KG1 (cell line): ENCODE data around the gene BDH1.
A peak's percentile ranks its signal among the peaks of the same experiment; 100 is the strongest.
"Not testable (repeated sequence)": the region's sequence is repeated elsewhere in the genome, so short reads cannot be mapped to it uniquely, and the experiment has no call there.

Experiments used
- DNase-seq: peaks from one replicate; lab custom pipeline; 2025; lab: John Stamatoyannopoulos, UW

The BDH1 gene, protein sequence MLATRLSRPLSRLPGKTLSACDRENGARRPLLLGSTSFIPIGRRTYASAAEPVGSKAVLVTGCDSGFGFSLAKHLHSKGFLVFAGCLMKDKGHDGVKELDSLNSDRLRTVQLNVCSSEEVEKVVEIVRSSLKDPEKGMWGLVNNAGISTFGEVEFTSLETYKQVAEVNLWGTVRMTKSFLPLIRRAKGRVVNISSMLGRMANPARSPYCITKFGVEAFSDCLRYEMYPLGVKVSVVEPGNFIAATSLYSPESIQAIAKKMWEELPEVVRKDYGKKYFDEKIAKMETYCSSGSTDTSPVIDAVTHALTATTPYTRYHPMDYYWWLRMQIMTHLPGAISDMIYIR

DNA sequence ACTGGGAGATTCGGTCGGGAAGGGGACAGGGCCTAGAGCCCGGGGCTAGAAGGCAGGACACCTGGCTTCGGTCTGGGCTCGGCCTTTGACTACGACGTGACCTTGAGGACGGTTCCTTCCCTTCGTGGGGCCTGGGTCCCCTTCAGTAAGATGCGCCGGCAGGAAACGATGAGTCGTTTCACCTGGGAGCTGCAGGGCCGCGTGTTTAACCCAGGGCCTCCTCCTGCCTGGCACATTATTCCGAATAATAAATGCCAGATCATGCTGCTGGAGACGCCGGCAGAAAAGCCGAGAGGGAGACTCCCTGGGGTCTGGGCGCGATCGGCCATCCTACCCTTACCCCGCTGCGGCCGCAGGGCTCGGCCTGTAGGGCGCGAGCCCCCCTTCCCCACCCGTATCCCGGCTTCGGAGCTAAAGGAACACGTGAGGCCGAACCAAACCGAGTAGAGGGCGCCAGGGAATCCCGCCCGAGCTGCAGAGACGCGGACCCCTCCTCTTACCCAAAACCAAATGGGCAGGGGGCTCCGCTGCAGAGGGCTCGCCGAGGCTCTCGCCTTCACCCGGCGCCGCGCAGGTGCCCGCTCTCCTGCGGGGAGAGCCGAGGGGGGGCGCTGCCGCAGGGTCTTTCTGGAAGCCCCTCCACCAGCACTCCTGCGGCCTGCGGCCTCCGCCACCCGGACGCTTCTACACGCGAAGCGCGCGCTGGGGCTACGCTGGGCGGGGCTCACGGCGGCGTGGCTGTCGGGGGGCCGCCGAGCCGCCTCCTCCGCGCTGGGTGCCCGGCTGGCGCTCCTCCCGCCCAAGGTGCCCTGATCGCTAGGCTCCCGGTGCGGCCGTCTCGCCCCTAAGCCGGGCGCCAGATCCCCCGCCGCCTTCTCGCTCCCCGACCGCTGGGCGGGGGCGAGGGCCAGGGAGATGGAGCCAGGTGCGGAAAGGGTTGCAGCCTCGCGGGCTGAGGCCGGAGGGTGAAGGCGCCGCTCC lies at the start of gene BDH1:
BDH1 (minus strand) TSS at position 688 of the 981 bp plus-strand sequence. CDS start 9,525 bp downstream, outside the sequence.
- peak; percentile 76 for DNase-seq

DNA sequence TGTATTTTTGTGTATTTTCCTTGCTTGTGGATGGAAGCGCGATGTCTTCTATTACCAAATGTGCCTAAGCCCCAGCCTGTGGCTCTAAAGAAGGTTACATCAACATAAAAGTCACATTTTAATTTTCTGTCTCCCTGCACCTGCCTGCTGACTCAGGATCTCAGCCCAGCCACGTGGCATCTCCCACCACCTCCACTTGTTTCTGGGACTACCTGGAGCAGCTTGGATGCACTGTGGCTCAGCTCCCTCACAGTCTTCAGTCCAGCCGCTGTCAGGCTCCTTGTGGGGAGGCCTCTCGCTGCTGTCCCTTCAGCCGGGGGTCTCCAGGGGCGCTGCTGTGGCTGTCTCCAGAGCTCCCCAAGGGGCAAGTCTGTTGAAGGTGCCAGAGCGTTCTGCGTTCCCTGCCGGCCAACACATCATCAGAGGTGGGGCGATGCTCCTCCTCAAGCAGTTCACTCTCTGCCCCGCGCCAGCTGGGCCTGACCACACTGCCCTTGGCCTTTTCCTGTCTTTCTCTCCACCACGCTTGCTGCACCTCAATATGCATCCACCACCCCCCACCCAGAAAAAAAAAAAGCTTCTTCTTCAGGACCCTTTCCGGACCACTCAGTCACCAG lies 47.7 kb upstream of the BDH1 start:
- no peak for DNase-seq

DNA sequence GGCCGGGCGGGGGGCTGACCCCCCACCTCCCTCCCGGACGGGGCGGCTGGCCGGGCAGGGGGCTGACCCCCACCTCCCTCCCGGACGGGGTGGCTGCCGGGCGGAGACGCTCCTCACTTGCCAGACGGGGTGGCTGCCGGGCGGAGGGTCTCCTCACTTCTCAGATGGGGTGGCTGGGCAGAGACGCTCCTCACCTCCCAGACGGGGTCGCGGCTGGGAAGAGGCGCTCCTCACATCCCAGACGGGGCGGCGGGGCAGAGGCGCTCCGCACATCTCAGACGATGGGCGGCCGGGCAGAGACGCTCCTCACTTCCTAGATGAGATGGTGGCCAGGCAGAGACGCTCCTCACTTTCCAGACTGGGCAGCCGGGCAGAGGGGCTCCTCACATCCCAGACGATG lies 46.6 kb upstream of the BDH1 start:
- DNase-seq = not testable (repeated sequence)

DNA sequence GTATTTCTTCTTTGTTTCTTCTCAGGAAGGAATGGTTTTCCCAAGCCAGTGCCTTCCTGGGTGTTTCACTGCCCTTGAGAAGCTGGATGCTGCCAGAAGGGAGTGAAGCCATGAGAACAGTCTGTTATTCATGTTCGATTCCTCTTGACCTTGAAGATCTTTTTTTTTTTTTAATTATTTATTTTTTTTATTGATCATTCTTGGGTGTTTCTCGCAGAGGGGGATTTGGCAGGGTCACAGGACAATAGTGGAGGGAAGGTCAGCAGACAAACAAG lies 45.7 kb upstream of the BDH1 start:
- not testable (repeated sequence) for DNase-seq

DNA sequence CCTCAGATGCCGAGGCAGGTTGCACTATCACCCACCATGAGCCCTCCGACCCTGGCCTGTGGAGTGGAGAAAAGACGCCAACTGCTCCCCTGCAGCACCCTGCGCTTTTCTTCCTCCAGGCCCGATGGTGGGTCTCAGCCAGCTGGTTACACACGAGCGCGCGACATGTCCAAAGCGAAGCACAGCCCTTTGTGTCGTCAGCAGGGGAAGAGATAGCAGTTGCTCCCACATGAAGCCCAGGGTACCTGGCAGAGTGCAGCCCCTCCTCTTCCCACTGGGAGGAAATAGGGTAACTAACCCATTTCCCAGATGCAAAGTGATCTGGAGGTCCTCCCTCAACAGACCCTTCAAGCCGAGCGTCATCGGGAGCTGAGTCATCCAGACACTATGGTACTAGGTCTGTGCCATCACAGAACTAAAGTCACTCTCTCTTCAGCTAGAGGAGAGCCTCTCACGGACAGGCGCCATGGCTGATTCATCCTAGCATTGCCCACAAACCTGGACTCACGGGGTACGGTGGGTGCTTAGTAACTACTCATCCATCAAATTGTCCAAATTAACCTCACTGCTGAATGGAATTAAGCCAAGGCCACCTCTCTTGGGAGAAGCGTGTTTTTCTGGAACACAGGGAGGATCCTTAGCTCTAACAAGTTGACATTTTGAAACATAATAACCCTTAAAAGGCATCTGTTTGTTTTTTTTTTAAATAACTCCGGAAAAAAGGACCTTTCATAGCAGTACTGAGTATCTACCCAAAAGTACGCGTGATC lies 45.2 kb upstream of the BDH1 start:
- DNase-seq = no peak

DNA sequence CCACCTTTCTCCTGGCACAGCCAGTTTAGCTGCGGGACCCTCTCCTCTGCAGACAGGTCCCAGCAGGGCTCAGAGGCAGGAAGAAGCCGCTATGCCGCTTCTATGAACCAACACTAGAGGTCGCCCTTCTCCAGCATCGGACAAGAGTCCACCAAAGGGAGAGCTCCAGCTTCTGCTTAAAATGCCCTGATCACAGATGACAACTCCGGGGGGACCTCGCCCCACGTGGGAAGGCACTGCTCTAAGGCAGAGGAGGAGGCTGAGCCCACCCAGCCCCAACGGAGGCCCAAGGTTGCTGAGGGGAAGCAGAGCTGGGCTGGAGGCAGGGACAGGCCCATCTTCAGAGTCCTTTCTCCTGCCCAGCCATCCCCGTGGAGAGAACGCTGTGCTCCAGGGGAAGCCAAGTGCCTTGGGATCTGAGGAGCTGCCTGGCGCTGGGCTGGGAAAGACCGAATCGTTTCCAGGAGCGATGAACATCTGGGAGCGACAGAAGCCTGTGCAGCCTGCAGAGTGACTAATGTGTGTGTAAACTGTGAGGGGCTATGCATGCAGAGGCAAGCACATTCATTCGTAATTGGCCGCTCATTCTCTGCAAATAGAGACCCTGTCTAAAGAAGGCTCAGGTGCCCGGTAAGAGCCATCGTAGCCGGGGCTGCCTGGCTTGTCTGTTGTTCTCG lies 43.5 kb upstream of the BDH1 start:
- DNase-seq = no peak

DNA sequence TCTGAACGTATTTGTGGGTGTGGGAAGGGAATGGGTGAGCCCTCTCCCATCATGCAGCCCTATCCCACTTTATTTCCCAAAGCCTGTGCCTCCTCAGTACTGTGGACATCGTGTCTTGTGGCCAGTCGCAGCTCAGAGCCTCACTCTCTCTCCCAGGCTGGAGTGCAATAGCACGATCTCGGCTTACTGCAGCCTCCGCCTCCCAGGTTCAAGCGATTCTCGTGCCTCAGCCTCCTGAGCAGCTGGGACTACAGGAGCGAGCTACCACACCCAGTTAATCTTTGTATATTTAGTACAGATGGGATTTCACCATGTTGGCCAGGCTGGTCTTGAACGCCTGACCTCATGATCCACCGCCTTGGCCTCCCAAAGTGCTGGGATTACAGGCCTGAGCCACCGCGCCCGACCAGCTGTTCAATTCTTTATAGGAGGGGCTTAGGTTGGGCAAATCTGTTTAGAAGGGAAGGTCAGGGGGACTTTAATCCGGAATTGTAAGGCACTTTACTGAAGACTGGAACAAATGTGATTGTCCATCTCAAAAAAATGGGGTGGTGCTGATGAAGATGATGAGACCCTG lies 42.7 kb upstream of the BDH1 start:
- DNase-seq = no peak

DNA sequence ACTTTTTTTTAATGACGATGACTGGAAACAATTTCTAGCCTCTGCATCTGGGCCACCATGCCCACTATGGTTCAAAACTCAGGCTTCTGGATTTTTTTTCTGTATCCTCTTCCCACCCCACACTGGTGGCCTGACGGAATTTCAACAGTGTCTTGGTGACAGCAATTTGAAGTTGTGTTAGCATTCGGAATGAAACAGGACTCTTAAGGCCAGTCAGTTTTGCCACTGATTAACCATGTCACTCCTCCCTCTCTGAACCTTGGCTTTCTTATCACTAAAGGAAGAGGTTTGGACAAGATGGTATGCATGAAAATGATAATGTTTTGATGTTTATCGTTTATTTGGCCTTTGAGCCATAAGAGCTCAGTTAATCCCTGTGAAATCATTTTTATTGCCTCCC lies 41.6 kb upstream of the BDH1 start:
- no peak for DNase-seq

DNA sequence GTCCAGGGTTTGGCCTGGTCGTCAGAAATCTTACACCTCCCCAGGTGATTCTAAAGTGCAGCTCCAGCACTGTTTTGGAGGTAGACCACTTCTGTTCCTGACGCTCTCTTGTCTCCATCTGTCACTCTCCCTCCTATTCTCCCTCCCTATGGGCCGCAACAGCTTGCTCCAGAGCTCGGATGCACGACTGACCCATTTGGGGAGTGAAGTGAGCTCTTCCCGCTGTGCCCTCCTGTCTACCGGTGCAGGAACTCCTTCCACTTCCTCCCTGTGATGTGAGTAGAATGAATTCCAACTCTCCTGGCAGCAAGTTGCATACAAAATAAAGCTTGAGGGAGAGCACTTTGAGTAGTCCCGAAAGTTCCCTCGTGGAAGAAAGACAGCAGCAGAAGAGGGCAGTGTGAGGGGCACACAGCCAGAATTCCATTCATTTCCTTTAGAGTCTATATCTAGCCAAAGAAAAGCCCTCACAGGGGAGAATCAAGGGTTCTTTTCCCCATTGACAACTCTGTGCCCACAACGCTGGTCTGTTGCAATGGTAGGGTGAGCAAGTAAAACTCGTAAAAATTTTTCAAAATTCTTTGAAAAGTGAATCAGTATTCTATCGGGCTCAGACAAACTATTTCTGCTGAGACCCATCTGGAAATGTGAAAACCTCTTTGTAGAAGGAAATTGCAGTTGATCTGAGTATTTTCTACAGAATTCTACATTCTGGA lies 39.9 kb upstream of the BDH1 start:
- no peak for DNase-seq

DNA sequence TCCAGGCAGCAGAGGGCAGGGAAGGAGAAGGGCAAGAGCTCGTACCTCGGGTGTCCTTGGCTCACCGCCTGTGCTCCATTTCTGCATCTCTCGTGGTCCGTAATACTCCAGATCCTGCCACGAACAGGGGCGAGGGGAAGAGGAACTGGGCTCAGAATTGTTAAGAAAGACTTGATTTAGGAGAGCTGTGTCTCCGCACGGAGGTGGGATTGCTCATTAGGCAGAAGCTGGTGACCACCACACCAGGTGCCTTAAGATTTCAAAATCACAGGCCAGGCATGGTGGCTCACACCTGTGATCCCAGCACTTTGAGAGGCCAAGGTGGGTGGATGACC lies 37.2 kb upstream of the BDH1 start:
- DNase-seq = no peak

DNA sequence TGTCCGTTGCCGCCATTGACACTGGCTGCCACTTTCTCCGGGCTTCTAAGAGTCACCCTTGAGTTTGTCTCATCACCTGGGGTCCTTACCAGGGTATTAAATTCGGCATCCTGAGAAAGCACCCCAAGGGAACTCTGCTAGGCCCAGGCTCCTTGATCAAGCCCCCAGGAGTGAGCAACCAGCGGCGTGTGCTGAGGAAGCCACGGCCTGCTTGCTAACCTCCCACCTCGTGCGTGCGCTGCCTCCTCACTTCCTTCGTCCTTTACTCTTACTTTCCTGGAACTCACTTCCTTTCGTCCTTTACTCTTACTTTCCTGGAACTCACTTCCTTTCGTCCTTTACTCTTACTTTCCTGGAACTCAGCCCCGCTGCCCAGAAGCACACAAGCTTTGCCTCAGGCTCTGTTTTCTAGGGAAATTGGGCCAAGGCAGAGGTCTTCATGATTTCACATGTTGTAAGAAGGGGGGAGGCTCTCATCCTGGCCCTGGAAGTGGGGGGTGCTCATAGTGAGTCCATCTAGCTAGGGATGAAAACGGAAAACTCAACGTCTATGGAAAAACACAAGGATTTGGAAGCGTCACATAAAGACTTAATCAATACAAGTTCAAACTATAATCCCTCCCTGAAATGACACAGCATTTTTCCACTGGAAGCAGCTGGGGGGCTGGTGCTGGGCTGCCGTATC lies 36.7 kb upstream of the BDH1 start:
- no peak for DNase-seq

DNA sequence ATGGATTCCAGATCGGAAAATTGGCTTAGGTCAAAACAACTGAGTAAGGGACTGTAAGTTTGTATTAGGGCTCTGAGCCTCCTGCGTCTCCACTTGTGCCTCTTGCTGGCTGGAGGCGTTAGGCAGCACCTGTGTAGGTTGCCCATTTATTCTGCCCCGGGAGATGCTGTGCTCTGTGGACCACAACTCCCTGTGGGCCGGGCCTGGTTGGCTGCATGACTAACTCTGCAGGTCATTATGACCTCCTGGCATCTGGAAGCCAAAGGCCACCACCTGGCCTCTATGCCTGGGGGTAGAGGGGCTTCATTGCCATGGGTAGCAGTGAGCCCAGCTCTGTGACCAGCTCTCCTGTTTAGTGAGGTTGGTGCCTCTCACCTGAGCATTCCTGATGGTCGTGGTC lies 36.0 kb upstream of the BDH1 start:
- no peak for DNase-seq

DNA sequence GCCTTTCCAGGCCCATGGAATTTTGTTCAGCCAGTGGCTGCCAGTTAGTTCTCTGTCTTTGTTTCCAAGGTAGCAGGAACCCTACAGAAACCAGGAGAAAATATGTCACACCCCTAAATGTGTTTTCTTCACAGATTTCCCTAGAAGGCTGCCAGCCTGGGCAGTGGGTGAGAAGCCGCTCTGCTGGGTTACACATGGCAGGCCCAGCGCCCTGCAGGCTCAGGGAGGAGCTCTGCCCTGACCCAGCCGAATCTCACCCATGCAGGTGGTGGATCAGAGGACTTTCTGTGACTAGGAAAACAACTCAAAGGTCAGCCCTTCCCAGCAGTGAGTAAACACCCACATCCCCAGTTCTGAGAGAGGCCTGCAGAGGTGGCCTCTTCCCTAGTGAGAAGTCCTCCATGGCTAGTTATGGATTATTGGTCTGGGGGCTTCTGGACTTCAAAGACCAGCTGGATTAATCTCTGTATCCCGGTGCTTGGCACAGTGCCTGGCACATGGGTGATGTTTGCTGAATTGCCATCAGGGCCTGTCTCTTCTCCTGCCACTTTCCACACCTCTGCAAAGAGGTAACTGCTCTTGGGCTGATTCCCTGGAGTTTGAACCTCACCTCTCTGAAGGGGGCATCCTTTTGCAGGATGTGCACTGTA lies 34.7 kb upstream of the BDH1 start:
- DNase-seq = no peak

DNA sequence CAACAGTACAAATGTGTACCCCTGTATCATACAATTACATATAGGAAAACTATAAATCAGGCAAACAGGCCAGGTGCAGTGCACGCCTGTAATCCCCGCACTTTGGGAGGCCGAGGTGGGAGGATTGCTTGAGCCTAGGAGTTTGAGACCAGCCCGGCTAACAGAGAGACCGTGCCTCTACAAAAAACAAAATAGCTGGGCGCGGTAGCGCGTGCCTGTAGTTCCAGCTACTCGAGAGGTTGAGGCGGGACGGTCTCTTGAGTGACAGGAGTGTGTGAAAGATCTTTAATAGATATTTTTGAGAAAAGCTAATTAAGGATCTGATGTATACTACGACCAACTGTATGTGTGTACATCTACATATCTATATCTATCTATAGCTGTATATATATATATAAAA lies 33.8 kb upstream of the BDH1 start:
- DNase-seq = no peak

DNA sequence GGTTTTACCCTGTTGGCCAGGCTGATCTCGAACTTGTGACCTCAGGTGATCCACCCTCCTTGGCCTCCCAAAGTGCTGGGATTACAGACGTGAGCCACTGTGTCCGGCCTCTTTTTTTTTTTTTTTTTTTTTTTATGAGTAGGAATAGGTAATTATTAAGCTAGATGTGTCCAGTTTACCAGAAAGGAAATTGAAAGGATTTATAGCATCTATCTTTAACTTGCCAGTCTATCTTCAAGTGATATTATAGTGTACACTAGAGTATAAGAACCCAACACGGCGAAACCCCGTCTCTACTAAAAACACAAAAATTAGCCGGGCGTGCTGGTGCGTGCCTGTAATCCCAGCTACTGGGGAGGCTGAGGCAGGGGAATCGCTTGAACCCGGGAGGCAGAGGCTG lies 31.0 kb upstream of the BDH1 start:
- not testable (repeated sequence) for DNase-seq

DNA sequence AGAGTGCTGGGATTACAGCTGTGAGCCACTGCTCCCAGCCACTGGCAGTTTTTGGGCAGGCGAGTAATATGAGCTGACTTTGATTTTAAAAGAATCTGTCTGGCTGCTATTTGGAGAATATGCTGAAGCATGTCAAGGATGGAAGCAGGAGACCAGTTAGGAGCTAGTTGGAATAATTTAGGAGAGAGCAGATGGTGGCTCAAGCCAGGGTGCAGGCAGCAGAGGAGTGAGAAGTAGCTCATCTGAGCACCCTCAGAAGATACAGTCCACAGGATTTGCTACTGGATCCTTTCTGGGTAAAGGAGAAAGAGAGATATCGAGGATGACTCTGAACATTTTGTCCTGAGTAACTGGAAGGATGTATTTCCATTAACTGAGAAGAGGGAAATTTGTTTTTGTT lies 30.4 kb upstream of the BDH1 start:
- no peak for DNase-seq

DNA sequence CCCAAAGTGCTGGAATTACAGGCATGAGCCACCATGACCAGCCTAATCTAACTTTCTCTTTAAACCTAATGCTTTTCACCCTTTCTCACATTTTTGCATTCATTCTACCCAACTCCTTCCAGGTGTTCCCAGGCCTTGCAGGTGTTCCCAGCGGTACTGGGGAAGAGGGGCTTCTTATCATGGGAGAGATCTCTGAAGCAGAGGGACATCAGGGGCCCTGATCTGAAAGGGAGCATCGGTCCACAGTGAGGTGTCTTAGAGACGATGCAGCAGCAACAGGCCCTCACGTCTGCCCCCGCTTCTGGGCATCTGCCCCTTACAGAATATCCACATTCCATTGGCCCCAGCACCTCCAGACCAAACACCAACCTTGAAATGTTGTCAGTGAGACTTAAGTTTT lies 29.0 kb upstream of the BDH1 start:
- no peak for DNase-seq

DNA sequence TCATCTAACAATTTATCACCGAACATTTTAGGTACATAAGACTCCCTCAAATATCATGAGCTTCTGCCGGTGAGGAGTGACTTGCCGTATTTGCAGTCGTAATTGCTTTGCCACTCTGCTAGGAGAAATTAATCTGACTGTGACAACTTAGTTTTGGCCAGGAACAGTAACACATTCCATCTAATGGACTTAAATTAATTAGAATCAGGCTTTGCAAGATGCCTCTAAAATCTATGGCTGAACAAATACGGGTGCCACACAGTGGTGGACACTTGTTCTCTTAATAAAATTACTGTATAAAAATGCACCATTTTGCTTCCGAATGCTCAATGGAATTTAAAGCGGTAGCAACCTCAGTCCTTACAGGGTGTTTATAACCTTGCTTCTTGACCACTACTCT lies 27.6 kb upstream of the BDH1 start:
- no peak for DNase-seq

DNA sequence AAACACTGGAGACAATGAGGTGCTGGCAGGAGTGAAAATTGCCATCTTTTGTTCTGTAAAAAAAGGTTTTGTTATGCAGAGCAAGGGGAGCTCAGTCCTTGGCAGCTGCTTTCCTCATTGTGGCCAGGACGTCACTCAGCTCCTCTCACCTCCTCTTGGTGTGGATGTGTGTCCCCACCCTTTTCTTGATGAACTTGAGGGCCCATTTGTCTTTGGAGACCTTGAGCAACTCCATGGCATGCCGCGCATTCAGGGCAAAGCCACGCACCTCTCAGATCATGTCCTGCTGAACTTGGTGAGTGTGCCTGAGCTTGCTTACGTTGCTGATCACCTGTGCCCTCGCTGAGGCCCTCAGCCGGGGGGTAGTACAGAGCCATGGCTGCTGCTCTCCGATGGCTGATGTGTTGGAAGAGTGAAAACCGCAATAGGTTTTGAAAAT lies 24.5 kb upstream of the BDH1 start:
- no peak for DNase-seq

DNA sequence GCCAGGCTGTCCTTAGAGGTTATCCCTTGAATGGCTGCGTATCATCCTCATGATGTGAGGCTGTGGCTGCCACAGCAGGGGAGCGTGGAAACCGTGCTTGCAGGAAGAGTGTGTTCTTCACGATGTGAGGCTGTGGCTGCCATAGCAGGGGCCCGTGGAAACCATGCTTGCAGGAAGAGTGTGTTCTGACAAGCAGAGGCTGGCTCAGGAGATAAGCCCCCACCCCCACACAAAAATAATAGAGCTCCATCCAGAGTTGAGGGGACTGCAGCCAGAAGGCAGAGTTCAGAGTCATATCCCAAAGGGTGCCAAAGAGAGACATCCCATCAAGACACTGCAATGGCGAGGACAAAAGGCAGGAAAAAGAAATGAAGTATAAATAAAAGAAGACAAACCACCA lies 22.6 kb upstream of the BDH1 start:
- no peak for DNase-seq
